Mononuclear cell (primary cell): ENCODE measurements around the gene SLC5A10. TPM values are rescaled to one million over a fixed set of nuclear protein-coding genes. Genes with fewer than 3 reads are reported as not detected.
"Not testable (repeated sequence)": the region's sequence is repeated elsewhere in the genome, so short reads cannot be mapped to it uniquely, and the experiment has no call there.

Experiments used
- H3K27me3 ChIP-seq: 2 replicates; pipeline ENCODE4 v1.6.0; 2011; ENCODE audit warnings: low read length, control low read depth; ENCODE audit not compliant: insufficient read depth
- H3K4me1 ChIP-seq: 2 replicates; pipeline ENCODE4 v1.5.1; 2011; ENCODE audit warnings: mild to moderate bottlenecking, low read length, control low read depth; ENCODE audit not compliant: insufficient read depth
- H3K4me3 ChIP-seq: 2 replicates; pipeline ENCODE4 v1.5.1; 2011; ENCODE audit warnings: mild to moderate bottlenecking, low read length, moderate library complexity
- H3K9me3 ChIP-seq: 2 replicates; pipeline ENCODE4 v1.5.1; 2011; ENCODE audit warnings: low read depth, mild to moderate bottlenecking, control low read depth, low read length
- total RNA-seq: library from RNA; depleted of rRNA; stranded (reverse); fragments of >200 nt; gene quantifications from one replicate; pipeline ENCODE4 v1.2.3, GENCODE V29; 2012

The SLC5A10 gene
- total RNA-seq, 1 donor = 0.10 TPM

DNA sequence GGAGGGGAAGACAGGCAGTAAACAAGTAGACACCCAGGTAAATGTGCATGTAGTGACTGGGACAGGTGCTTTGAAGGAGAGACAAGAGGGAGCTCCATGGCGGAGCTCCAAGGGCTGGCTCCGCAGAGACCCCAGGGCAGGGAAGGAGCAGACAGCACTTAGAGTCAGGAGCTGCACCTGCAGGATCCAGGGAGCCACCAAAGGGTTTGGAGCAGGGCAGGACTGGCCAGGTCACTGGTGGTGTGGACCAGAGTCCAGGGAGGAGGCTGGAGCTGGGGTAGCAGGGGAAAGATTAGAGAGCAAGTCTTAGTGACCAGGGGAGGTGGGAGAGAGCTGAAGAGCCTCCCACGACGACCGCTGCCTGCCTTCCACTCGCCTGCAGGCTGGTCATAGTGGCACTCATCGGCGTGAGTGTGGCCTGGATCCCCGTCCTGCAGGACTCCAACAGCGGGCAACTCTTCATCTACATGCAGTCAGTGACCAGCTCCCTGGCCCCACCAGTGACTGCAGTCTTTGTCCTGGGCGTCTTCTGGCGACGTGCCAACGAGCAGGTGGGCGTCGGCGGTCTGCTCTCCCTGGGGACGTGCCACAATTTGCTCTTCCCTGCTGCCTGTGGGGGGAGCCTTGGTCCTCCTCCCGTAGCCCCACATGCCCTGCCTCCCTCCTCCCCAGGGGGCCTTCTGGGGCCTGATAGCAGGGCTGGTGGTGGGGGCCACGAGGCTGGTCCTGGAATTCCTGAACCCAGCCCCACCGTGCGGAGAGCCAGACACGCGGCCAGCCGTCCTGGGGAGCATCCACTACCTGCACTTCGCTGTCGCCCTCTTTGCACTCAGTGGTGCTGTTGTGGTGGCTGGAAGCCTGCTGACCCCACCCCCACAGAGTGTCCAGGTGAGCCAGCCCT lies 67.3 kb downstream of the SLC5A10 start:
- no peaks in the 10 kb centered on the region for H3K27me3 ChIP-seq
- H3K4me3 ChIP-seq = no peak overlapping the region
- H3K9me3 ChIP-seq = no peaks in the 10 kb centered on the region
- H3K4me1 ChIP-seq = no peaks in the 10 kb centered on the region

DNA sequence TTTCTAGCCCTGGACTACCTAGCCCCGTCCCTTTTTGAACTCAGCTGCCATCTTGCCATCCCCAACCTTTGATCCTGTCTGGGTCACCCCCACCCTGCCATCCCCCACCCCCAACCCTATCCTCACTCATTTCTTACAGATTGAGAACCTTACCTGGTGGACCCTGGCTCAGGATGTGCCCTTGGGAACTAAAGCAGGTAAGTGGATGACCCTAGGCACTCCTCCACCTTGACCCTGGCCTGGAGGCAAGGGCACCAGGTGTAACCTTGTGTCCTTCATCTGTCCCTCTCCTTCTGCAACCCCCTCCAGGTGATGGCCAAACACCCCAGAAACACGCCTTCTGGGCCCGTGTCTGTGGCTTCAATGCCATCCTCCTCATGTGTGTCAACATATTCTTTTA lies 68.1 kb downstream of the SLC5A10 start:
- no peaks in the 10 kb centered on the region for H3K27me3 ChIP-seq
- H3K9me3 ChIP-seq = no peaks in the 10 kb centered on the region
- H3K4me1 ChIP-seq = no peaks in the 10 kb centered on the region
- H3K4me3 ChIP-seq = no peak overlapping the region

DNA sequence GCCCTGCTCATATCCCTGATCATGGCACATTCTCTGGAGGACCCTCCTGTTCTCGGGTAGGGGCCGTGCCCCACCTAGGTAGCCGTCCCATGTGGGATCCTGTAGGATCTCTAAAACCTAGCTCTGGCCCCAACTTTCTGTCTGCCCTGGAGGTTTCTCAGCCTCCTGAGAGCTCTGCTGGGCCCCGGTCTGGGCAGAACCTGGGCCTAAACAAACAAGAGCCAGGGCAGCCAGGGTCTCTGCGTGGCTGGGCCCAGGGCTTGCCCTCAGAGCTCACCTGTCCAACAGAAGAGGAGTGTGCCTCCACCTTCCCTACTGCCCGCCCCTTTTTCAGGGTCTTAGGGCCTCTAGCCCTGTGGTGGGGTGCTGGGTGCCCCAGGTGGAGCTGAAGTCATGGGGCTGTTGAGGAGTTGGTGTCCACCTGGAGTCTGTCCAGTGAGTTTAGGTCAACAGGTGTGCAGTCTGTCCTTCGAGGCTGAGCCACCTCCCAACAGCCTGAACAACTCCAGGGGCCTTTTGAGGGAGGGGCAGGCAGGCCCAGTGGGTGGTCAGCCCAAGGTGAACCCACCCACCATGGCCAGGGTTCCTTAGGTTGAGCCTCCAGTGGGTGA lies 69.2 kb downstream of the SLC5A10 start:
- not testable (repeated sequence) for H3K4me3 ChIP-seq, H3K27me3 ChIP-seq, H3K4me1 ChIP-seq, H3K9me3 ChIP-seq

DNA sequence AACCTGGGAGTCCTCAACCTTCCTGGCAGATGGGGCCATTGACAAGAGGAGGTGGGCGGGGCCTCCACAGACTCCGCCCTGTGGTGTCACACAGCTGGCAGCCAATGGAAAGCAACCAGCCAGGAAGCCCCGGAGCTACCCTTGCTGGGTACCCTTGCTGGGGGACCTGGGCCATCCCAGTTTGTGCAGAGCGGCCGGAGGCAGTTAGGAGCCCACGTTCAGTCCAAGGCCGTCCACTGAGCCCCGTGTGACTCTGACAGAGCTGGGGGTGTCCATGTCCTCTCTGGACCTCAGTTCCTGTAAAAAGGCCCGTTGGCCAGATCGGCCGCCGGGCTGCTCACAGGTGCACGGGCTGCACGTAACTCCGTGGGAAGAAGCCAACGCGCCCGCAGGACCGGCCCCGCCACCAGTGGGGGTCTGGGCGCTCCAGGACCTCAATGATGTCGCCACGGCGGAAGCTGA lies 69.7 kb downstream of the SLC5A10 start:
- H3K9me3 ChIP-seq = no peaks in the 10 kb centered on the region
- H3K4me3 ChIP-seq = no peak overlapping the region

DNA sequence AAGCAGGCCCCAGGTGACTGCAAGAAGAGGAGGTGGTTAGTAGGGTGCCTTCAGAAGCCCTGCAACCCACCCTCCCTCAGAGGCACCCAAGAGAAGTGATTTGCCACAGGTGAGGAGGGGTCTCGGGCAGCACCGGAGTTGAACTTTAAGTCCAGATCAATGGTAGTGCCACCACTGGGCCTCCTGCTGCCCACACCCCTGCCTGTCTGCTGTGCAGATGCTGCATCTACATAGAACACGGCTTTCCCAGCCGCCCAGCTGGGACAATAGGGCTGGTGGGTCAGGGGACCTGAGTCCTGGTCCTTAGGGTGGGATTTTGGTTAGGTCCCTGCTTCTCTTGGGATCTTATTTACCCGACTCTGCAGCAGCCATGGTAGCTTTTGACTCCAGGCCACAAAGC lies 70.2 kb downstream of the SLC5A10 start:
- Histone ChIP-seq H3K27me3 (no peaks in the 10 kb centered on the region), H3K9me3 (no peaks in the 10 kb centered on the region), H3K4me1 (no peaks in the 10 kb centered on the region), H3K4me3 (no peak overlapping the region)

More for the DNA sequence above, 69.7 kb downstream of the SLC5A10 start:
- Histone ChIP-seq H3K4me1 (no peaks in the 10 kb centered on the region), H3K27me3 (no peaks in the 10 kb centered on the region)

DNA sequence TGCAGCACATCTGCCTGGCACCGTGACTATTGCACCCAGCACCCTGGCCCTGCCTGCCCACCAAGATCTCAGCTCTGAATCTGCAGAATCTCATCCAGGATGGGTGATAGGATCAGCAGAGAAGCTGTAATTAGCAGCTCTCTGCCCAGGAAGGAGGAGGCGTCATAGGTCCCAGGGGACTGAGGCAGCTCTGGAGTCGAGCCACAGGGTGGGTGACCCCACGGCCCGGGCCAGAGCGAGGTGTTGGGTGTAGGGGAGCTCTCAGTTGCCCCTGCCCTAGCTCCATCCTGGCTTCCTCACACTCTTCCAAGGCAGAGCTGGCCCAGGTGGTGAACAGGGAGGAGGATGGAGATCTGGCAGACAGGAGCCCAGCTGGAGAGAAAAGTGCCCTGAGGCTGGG lies 70.8 kb downstream of the SLC5A10 start:
- Histone ChIP-seq H3K4me1 (no peaks in the 10 kb centered on the region), H3K9me3 (no peaks in the 10 kb centered on the region), H3K27me3 (no peaks in the 10 kb centered on the region), H3K4me3 (no peak overlapping the region)

DNA sequence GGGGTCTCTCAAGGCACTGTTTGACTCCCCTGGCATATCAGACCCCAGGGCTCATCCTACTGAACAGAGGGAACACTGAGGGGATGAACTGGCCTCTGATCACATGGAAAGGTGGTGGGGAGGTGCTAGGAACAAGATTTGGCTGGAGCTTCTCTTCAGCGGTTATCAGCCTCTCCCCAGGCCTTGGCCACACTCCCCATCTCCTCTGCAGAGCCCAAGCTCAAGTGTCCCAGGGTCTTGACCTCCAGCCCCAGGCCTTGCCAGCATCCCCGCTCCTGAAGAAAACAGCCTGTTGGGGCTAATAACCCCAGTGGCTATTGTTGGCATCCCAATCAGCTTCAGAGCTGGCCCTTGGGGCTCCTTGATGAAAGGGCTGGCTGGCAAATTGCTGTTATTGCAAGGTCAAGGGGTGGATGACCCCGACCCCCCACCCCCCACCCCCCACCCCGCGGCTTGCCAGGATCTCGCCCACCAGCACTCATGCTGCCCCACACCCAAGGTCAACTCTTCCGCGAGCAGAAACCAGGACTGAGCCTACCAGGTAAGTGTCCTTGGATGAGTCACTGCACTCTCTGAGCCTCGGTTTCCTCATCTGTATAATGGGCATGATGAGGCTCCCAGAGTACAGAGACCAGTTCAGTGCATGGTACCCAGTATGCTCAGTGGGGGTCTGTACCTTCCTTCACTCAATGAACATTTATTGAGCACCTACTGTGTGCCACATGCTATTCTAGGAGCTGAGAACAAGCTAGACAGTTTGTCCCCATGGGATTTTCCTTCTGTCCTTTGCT lies 71.4 kb downstream of the SLC5A10 start:
- H3K4me3 ChIP-seq = no peak overlapping the region
- no peaks in the 10 kb centered on the region for H3K27me3 ChIP-seq
- H3K4me1 ChIP-seq = no peaks in the 10 kb centered on the region
- no peaks in the 10 kb centered on the region for H3K9me3 ChIP-seq

DNA sequence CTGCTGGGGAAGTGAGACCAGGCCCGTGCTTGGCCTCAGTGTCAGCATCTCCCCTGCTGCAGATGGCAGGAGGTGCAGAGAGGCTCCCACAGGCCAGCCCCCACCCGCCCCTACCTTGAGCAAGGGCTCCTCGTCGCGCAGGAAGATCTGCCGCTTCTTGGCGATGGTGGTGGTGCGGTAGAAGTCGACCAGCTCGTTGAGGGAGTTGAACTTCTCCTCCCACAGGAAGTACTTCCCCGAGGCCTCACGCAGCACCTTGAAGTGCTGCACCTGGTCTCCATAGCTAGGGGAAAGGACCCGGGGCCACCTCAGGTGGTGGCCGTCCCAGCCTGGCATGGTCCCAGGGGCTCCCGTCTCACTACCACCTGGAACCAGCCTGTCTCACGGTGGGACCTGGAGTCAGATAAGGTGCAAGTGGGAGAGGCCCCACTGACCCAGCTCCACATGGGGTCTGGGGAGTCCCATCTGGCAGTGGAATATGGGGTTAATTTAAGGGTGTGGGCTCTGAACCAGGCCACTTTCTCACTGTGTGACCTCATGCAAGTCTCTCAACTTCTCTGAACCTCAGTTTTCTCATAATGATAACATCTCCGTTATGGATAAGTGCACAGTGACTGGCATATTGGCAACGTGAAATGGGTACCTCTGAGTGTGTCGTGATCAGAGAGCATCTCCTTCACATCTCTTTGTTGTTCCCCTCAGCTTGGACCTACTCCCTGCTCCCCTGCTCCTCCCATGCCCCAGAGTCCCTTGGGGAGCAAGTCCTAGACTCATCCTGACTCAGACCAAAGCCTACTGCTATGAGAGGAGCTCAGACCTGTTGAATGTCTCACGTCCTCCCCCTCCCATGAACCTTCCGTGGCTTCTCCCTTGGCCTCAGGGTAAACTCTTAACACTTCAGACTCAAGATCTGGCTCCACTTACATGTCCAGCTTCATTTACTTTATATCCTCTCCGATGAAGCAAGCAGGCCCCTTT lies 72.4 kb downstream of the SLC5A10 start:
- Histone ChIP-seq H3K9me3 (no peaks in the 10 kb centered on the region), H3K4me1 (no peaks in the 10 kb centered on the region), H3K4me3 (no peak overlapping the region)

DNA sequence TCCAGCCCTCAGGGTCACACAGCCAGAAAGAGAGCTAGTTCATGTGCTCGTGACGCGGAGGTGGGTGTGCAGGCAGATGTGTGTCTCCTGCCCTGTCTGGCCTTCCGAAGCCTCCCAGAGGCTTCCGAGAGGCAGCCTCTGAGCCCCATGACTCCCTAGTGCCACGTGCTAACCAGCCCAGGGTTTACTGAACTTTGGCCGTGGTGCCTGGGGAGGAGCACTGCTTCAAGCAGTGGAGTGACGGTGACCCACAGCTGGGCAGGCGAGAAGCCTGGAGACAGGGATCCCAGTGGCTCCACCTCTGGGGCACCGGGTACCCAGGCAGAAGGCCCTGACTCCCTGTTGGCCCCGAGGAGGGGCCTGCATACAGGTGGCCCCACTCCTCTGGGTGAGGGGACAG lies 76.7 kb downstream of the SLC5A10 start:
- H3K4me3 ChIP-seq, H3K27me3 ChIP-seq, H3K9me3 ChIP-seq, H3K4me1 ChIP-seq: not testable (repeated sequence)

More for the DNA sequence above, 72.4 kb downstream of the SLC5A10 start:
- no peaks in the 10 kb centered on the region for H3K27me3 ChIP-seq

DNA sequence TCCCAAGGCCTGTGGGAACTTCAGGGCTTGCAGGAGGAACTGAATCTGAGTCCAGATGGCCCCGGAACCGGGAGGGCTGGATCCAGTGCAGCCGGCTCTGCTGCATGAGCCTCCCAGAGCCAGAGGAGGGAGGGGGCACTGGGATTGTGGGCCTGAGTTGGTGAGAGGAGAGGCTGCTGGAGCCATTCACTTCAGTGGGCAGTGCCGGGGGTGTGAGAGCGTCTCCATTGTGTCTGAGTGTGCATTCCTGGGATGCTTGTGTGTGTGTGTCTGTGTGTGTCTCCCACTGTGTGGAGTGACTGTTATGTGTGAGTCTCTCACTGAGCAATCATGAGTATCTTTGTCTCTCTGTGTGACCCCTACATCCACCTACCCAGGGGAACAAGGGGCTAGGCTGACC lies 77.8 kb downstream of the SLC5A10 start:
- H3K4me3 ChIP-seq, H3K4me1 ChIP-seq, H3K27me3 ChIP-seq, H3K9me3 ChIP-seq: not testable (repeated sequence)

DNA sequence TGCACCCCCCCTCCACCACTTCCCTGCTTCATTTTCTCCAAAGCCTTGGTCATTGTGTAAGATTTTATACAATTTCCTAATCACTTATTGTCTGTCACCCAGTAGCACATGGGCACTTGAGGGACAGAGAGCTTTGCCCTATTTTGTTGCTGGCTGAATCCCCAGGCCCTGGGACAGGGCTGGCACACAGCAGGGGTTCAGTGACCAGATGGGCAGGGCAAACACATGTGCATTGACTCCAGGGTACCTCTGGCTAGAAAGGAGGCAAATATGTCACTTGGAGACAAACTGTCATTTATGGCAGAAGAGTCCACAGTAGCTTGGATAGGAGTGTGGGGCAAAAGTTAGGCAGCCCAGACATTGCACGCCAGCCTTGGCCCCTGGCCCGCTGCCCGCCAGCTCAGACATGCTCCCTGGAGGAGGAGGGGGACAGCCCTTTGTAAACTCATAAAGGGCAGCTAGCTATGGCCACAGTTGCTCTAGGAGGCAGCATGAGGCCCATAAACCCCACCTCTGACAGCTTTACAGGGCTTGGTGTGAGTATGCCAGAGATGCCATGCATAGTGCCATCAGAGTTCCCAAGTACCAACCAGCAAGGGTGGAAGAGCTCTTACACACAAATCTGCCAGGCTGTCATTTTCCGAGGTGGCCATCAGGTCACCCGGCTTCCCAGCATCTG lies 78.9 kb downstream of the SLC5A10 start:
- H3K9me3 ChIP-seq = not testable (repeated sequence)

DNA sequence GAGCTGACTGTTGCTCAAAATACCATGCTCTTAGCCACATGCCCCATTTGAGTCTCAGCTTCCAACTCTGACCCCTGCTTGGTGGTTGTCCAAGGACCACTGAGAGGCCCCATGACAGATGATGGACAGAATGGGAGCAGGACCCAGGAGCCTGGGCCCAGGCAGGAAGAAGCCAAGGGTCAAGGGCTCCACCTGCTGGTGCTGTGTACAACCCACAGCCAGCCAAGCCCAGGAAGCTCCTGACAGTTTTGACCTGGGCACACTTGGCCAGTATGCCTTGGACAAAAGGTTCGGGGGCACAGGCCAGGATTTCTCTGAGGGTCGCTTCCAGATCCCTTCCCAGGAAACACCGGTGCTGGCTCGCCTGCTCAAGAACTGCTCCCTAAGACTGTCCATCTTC lies 79.8 kb downstream of the SLC5A10 start:
- H3K4me1 ChIP-seq, H3K9me3 ChIP-seq, H3K27me3 ChIP-seq, H3K4me3 ChIP-seq: not testable (repeated sequence)

More for the DNA sequence above, 78.9 kb downstream of the SLC5A10 start:
- H3K4me3 ChIP-seq, H3K4me1 ChIP-seq, H3K27me3 ChIP-seq: not testable (repeated sequence)

DNA sequence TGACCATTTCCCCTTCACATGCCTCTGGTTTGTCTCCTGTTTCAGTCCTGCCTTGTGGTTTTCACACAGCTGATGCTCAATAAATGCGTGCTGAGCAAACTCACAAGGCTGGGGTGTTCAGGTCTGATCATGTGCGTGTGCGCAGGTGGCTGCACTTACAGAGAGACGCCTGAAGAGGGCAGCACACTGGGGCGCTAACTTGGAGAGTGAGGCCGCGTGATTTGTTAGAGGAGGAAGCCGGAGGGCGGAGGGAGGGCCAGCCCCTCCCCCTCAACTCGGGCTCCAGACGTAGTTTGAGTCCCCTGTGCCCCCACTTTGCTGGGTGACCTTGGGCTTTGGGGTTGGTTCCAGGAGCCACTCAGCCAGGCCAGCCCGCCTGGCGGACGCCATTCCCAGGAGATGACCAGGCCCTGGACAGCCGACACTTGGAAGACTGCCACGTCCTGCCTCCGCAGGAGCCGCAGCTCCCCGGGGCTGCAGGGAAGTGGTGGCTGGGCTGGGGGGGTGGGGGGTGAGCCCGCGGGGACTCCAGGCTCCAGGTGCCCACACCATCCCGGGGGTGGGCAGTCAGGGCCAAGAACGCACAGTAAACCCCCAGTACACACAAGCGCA lies 80.5 kb downstream of the SLC5A10 start:
- H3K4me1 ChIP-seq = not testable (repeated sequence)

DNA sequence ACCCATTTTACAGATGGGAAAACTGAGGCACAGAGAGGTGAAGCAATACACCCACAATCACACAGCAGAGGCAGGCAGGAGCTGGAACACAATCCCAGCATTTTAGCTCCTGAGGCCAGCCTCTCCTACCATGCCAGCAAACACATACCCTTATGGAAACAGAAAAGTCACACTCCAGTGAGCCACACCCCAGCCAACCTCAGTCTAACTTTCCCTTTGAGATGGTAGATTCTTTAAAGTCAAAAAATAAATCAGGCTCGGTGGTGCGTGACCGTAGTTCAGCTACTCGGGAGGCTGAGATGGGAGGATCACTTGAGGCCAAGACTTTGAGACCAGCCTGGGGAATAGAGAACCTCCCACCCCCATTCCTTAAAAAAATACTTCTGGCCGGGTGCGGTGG lies 84.2 kb downstream of the SLC5A10 start:
- H3K4me3 ChIP-seq, H3K9me3 ChIP-seq, H3K4me1 ChIP-seq, H3K27me3 ChIP-seq: not testable (repeated sequence)

More for the DNA sequence above, 80.5 kb downstream of the SLC5A10 start:
- not testable (repeated sequence) for H3K27me3 ChIP-seq, H3K9me3 ChIP-seq, H3K4me3 ChIP-seq
